ENCODE results near the gene XCR1.

GRCh38 chr3:46038916-46039315 is 11.6 kb upstream of the XCR1 start:
- TF ChIP-seq, protein P1, sequence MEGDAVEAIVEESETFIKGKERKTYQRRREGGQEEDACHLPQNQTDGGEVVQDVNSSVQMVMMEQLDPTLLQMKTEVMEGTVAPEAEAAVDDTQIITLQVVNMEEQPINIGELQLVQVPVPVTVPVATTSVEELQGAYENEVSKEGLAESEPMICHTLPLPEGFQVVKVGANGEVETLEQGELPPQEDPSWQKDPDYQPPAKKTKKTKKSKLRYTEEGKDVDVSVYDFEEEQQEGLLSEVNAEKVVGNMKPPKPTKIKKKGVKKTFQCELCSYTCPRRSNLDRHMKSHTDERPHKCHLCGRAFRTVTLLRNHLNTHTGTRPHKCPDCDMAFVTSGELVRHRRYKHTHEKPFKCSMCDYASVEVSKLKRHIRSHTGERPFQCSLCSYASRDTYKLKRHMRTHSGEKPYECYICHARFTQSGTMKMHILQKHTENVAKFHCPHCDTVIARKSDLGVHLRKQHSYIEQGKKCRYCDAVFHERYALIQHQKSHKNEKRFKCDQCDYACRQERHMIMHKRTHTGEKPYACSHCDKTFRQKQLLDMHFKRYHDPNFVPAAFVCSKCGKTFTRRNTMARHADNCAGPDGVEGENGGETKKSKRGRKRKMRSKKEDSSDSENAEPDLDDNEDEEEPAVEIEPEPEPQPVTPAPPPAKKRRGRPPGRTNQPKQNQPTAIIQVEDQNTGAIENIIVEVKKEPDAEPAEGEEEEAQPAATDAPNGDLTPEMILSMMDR (IDR thresholded peaks at IDR 0.05): no peak
- no peak for TF ChIP-seq POLR2AphosphoS5 (IDR thresholded peaks at IDR 0.05)

Measured in sigmoid colon (tissue), 4 donors.